Tibial artery (tissue), 4 donors: ENCODE results near the gene SYNRG.

Experiments used
- DNase-seq, 2 donors: peaks; one replicate each; pipeline ENCODE4 v3.0.0-alpha.2; 2019
- H3K27ac ChIP-seq, 2 donors: fragments of 200-600 bp; sonication (generic) in 1 of 2; 1 replicate in 1 of 2; 2 replicates in 1 of 2; pipeline ENCODE4 v1.5.1; 2018 to 2019; ENCODE audit warnings: mild to moderate bottlenecking in 1 of 2
- H3K27me3 ChIP-seq, 2 donors: fragments of 200-600 bp; sonication (generic) in 1 of 2; one replicate each; pipeline versions ENCODE4 v1.5.1 to v1.6.0; 2016 to 2019
- H3K36me3 ChIP-seq, 3 donors: fragments of 200-600 bp; sonication (generic) in 2 of 3; one replicate each; pipeline ENCODE4 v1.5.1; 2016 to 2019; ENCODE audit warnings: mild to moderate bottlenecking in 2 of 3
- H3K4me1 ChIP-seq, 4 donors: fragments of 200-600 bp; sonication (generic) in 2 of 4; 1 replicate in 3 of 4; 2 replicates in 1 of 4; pipeline ENCODE4 v1.5.1; 2016 to 2019
- H3K4me3 ChIP-seq, 2 donors: fragments of 200-600 bp; sonication (generic) in 1 of 2; 1 replicate in 1 of 2; 2 replicates in 1 of 2; pipeline ENCODE4 v1.5.1; 2018 to 2019; ENCODE audit warnings: mild to moderate bottlenecking in 2 of 2
- H3K9me3 ChIP-seq, 3 donors: fragments of 200-600 bp; sonication (generic) in 1 of 3; one replicate each; pipeline ENCODE4 v1.5.1; 2016 to 2019
- CTCF ChIP-seq, 2 experiments: fragments of 200-600 bp in 1 of 2; fragments of 450-650 bp in 1 of 2; IDR thresholded peaks; one replicate each; pipeline ENCODE4 v1.5.1; 2017 to 2019; ENCODE audit warnings: antibody characterized with exemption in 2 of 2, mild to moderate bottlenecking in 1 of 2, moderate library complexity in 1 of 2
- intact Hi-C: fragments of 100-400 bp; cut with DNase I; formaldehyde crosslinking; loops from one replicate; pipeline ENCODE4 v1.15.0; 2023; ENCODE audit warnings: low total_unique reads

Gene SYNRG

DNA sequence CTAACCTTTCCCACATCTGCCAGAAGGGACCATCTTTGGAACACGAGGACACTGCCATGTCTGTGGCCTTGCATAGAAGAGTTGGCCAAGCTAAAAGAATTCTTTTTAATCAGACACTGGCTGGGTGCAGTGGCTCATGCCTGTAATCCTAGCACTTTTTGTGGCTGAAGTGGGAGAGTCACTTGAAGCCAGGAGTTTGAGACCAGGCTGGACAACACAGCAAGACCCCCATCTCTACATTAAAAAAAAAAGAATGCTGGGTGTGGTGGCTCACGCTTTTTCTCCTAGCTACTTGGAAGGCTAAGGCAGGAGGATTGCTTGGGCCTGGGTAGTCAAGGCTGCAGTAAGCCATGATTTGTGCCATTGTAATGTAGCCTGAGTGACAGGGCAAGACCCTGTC, 128.8 kb downstream of the SYNRG start:
- peaks cover 0 to 6% (median 0%) of the 10 kb centered on the region in 4 donors for H3K4me1 ChIP-seq
- intact Hi-C loops: no loop called here
- H3K36me3 ChIP-seq: peaks cover 29 to 46% (median 41%) of the 10 kb centered on the region in 3 donors
- no peak for DNase-seq
- no peak overlapping the region for H3K4me3 ChIP-seq
- H3K9me3 ChIP-seq: no peaks in the 10 kb centered on the region
- no peak overlapping the region for H3K27ac ChIP-seq
- no peaks in the 10 kb centered on the region for H3K27me3 ChIP-seq
- TF ChIP-seq CTCF (IDR thresholded peaks at IDR 0.05): no peak

DNA sequence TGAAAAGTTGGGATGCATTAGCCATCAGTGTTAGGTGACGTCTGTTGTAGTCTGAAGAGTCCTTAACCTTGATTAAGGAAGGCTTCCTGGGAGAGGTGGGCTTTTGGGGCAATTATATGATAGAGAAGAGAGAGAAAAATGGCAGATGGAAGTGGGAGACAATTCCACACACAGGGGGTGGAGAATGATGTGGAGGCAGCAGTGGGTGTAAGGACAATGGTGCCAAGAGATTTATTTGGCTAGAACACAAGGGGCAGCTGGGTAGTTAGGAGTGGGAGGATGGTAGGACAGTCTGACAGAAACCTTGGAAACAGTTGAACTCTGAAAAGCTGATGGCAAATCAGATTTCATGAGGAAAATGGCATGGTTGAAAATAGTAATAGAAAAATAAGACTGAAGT, 130.2 kb downstream of the SYNRG start:
- intact Hi-C loops: no loop called here
- DNase-seq: no peak
- no peak overlapping the region for H3K4me3 ChIP-seq
- peaks cover 42 to 60% (median 55%) of the 10 kb centered on the region in 3 donors for H3K36me3 ChIP-seq
- no peaks in the 10 kb centered on the region for H3K9me3 ChIP-seq
- peaks cover 0 to 6% (median 0%) of the 10 kb centered on the region in 4 donors for H3K4me1 ChIP-seq
- TF ChIP-seq CTCF (IDR thresholded peaks at IDR 0.05): no peak
- no peak overlapping the region for H3K27ac ChIP-seq
- H3K27me3 ChIP-seq: no peaks in the 10 kb centered on the region

DNA sequence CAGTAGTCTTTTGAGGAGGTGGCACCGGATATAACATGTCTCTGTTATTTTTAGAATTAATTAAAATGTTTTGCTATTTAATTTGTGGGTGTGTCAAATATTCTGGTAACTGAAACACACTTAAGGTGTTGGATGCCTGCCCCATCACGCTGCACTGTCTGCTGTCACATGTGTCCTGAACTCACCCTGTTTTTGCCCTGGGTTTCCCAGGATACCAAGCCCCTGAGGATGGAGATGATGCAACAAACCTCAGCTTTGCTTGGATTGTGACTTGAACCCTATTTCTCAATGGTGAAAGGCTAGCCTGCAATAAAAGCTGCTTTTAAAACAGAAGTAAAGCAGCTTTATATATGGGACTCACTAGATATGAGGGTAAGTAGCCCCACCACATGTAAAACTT, 131.0 kb downstream of the SYNRG start:
- no peak overlapping the region for H3K27ac ChIP-seq
- intact Hi-C loops: no loop called here
- peak; percentile 70 to 75 for DNase-seq
- no peak for TF ChIP-seq CTCF (IDR thresholded peaks at IDR 0.05)
- no peak overlapping the region for H3K4me3 ChIP-seq
- H3K9me3 ChIP-seq: no peaks in the 10 kb centered on the region
- H3K4me1 ChIP-seq: peaks cover 0 to 6% (median 0%) of the 10 kb centered on the region in 4 donors
- H3K27me3 ChIP-seq: no peaks in the 10 kb centered on the region
- H3K36me3 ChIP-seq: peaks cover 49 to 68% (median 64%) of the 10 kb centered on the region in 3 donors

- Histone ChIP-seq H3K27me3 (no peaks in the 10 kb centered on the region), H3K4me1 (peaks cover 0 to 6% (median 0%) of the 10 kb centered on the region in 4 donors), H3K36me3 (peaks cover 62 to 85% (median 80%) of the 10 kb centered on the region in 3 donors), H3K9me3 (no peaks in the 10 kb centered on the region), H3K4me3 (no peak overlapping the region), H3K27ac (no peak overlapping the region)
- DNase-seq: no peak
- intact Hi-C loops: no loop called here
- TF ChIP-seq CTCF (IDR thresholded peaks at IDR 0.05): no peak
Measured at GRCh38 chr17:37476431-37477120, 132.6 kb downstream of the SYNRG start.

GRCh38 chr17:37475731-37476420, 133.3 kb downstream of the SYNRG start:
- no peak overlapping the region for H3K27ac ChIP-seq
- intact Hi-C loops: no loop called here
- H3K4me1 ChIP-seq: peaks cover 0 to 6% (median 0%) of the 10 kb centered on the region in 4 donors
- H3K4me3 ChIP-seq: no peak overlapping the region
- H3K27me3 ChIP-seq: no peaks in the 10 kb centered on the region
- no peak for TF ChIP-seq CTCF (IDR thresholded peaks at IDR 0.05)
- DNase-seq: no peak
- H3K36me3 ChIP-seq: peaks cover 67 to 92% (median 87%) of the 10 kb centered on the region in 3 donors
- no peaks in the 10 kb centered on the region for H3K9me3 ChIP-seq
